ENCODE measurements around the gene RHOT1. TPM values are rescaled to one million over a fixed set of nuclear protein-coding genes. Genes with fewer than 3 reads are reported as not detected.
A peak's percentile ranks its signal among the peaks of the same experiment; 100 is the strongest.
"Not testable (repeated sequence)": the region's sequence is repeated elsewhere in the genome, so short reads cannot be mapped to it uniquely, and the experiment has no call there.

The RHOT1 gene
- 32.5 and 114 TPM in 2 replicates for total RNA-seq (2014; rRNA removed; shearing (Covaris generic); ENCODE audit: low replicate concordance)

- Histone ChIP-seq H3K36me3 (peaks cover 8% of the 10 kb centered on the region), H3K27me3 (no peaks in the 10 kb centered on the region), H3K4me3 (peak within 1 kb of the TSS; percentile 95), H3K9me3 (no peaks in the 10 kb centered on the region)
- DNase-seq, result peak; percentile 89
These were observed at the start of gene RHOT1 for GRCh38 chr17:32142038-32142856. RHOT1 (plus strand) TSS chr17:32142502; CDS start chr17:32142693, 191 bp downstream.

GRCh38 chr17:32099686-32100085 is 42.6 kb upstream of the RHOT1 start:
- Histone ChIP-seq H3K4me3 (no peak overlapping the region), H3K36me3 (no peaks in the 10 kb centered on the region), H3K27me3 (peaks cover 2% of the 10 kb centered on the region; the same call in 1 of the 2 replicates), H3K9me3 (no peaks in the 10 kb centered on the region)
- no peak for DNase-seq

- not testable (repeated sequence) for H3K9me3 ChIP-seq
These were observed 42.0 kb upstream of the RHOT1 start for GRCh38 chr17:32100323-32100722.

GRCh38 chr17:32100971-32101631 is 41.2 kb upstream of the RHOT1 start:
- no peak overlapping the region for H3K4me3 ChIP-seq
- DNase-seq, result no peak
- H3K36me3 ChIP-seq, result no peaks in the 10 kb centered on the region
- peaks cover 2% of the 10 kb centered on the region; the same call in 1 of the 2 replicates for H3K27me3 ChIP-seq
- H3K9me3 ChIP-seq, result no peaks in the 10 kb centered on the region

More at GRCh38 chr17:32100323-32100722, 42.0 kb upstream of the RHOT1 start:
- not testable (repeated sequence) for H3K27me3 ChIP-seq, H3K36me3 ChIP-seq, H3K4me3 ChIP-seq, DNase-seq

- Histone ChIP-seq H3K36me3 (no peaks in the 10 kb centered on the region), H3K27me3 (no peaks in the 10 kb centered on the region), H3K4me3 (no peak overlapping the region), H3K9me3 (no peaks in the 10 kb centered on the region)
- DNase-seq, result no peak
These were observed 40.1 kb upstream of the RHOT1 start for GRCh38 chr17:32102172-32102571.

GRCh38 chr17:32102646-32103186 is 39.6 kb upstream of the RHOT1 start:
- no peaks in the 10 kb centered on the region for H3K36me3 ChIP-seq
- no peak overlapping the region for H3K4me3 ChIP-seq
- H3K9me3 ChIP-seq, result no peaks in the 10 kb centered on the region
- H3K27me3 ChIP-seq, result no peaks in the 10 kb centered on the region
- no peak for DNase-seq

DNA sequence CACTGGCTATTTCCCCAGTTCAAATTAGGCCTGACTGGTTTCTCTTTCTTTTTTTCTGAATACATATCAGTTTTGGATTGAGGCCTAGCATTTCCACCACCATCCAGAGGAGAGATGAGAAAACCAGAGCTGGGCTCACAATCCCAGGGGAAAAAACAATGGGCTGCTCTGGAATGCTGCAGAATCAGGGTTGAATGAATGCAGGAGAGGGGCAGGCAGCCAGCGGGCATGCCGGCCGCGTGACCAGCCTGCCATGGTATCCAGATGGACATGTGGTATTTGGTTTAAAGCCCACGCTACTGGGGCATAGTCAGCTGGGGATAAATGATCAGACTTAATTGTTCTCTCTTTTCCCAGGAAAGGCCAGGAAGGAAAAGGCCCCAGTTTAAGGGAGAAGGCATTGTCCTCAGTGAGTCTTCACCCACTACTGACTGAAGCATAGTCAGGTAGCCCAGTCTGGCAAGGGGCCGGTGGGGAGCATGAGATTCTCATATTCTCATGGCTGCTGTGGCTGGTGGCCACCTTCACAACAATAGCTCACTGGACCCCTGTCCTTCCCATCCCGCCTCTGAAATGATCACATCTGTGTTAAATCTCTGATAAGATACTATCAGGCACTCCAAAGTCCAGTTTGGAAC is 38.7 kb upstream of the RHOT1 start:
- no peak for DNase-seq
- no peaks in the 10 kb centered on the region for H3K36me3 ChIP-seq
- H3K9me3 ChIP-seq, result no peaks in the 10 kb centered on the region
- no peak overlapping the region for H3K4me3 ChIP-seq
- no peaks in the 10 kb centered on the region for H3K27me3 ChIP-seq

- H3K27me3 ChIP-seq, result no peaks in the 10 kb centered on the region
These were observed 38.1 kb upstream of the RHOT1 start for GRCh38 chr17:32104158-32104557.

GRCh38 chr17:32106471-32106981 is 35.8 kb upstream of the RHOT1 start:
- not testable (repeated sequence) for H3K9me3 ChIP-seq, H3K36me3 ChIP-seq, DNase-seq, H3K27me3 ChIP-seq, H3K4me3 ChIP-seq

More at GRCh38 chr17:32104158-32104557, 38.1 kb upstream of the RHOT1 start:
- H3K36me3 ChIP-seq, result no peaks in the 10 kb centered on the region
- no peak for DNase-seq
- no peaks in the 10 kb centered on the region for H3K9me3 ChIP-seq
- H3K4me3 ChIP-seq, result no peak overlapping the region

DNA sequence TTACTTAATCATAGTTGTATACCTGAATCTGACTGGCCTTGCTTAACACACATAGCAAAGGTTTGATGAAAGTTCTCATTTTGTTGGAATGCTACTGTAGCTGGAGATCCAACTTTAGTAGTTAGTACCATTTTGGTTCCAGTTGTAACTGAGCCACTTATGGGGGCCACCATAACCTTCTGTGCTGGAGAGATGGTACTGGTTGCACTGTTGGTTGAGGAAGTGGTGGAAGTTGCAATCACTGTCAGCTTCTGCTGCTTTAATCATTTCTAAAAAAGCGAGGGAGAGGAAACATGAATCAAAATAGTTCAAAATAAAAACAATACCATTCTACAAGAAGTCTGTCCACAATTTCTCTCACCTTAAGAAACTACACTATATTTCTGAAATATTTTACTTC is 35.1 kb upstream of the RHOT1 start:
- not testable (repeated sequence) for H3K9me3 ChIP-seq, H3K27me3 ChIP-seq, H3K36me3 ChIP-seq, DNase-seq, H3K4me3 ChIP-seq

- no peak overlapping the region for H3K4me3 ChIP-seq
- no peaks in the 10 kb centered on the region for H3K9me3 ChIP-seq
- no peaks in the 10 kb centered on the region for H3K36me3 ChIP-seq
- H3K27me3 ChIP-seq, result no peaks in the 10 kb centered on the region
- DNase-seq, result no peak
These were observed 31.7 kb upstream of the RHOT1 start for GRCh38 chr17:32110596-32110995.

- no peaks in the 10 kb centered on the region for H3K27me3 ChIP-seq
- no peaks in the 10 kb centered on the region for H3K9me3 ChIP-seq
- no peak overlapping the region for H3K4me3 ChIP-seq
- H3K36me3 ChIP-seq, result no peaks in the 10 kb centered on the region
- peak; percentile 68 for DNase-seq
These were observed 31.0 kb upstream of the RHOT1 start for GRCh38 chr17:32111141-32111771.

DNA sequence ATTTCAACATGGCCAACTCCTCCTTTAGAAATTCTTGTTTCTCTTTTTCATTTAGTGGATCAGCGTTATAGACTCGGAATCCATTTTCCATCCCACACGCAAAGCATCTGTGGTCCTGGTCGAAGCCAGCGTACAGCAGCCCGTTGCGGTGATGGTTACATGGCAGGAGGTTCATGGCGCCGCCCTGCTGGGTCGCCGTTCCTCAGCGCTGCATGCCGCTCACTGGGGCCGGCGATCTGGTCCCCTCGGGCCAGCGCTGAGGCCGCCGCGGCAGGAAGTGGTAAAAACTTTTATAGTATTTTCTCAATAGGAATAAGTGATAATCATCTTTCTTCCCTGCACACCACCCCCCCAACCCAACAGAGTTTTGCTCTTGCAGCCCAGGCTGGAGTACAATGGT is 29.9 kb upstream of the RHOT1 start:
- Histone ChIP-seq H3K4me3 (no peak overlapping the region), H3K9me3 (no peaks in the 10 kb centered on the region), H3K36me3 (no peaks in the 10 kb centered on the region), H3K27me3 (no peaks in the 10 kb centered on the region)
- no peak for DNase-seq

- DNase-seq, result no peak
- no peak overlapping the region for H3K4me3 ChIP-seq
- H3K27me3 ChIP-seq, result no peaks in the 10 kb centered on the region
- H3K9me3 ChIP-seq, result no peaks in the 10 kb centered on the region
- H3K36me3 ChIP-seq, result no peaks in the 10 kb centered on the region
These were observed 27.8 kb upstream of the RHOT1 start for GRCh38 chr17:32114536-32114935.

DNA sequence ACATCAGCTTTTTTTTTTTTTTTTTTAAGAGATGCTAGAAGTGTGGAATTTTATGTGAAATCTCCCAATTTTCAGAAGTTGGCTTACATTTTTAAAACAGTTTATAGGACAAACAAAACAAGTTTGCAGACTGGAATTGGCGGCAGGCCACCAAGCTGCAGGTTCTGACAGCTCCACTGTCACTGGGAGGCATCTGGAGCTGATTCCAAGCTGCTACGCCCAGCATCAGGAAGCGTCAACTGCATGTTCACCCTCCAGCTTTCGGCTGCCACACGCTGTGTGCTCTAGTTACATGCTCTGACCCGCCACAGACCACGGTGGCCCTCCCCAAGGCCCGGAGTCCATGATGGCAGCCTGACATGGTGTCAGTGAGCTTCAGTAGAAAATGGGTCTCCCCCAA is 26.8 kb upstream of the RHOT1 start:
- H3K27me3 ChIP-seq, H3K36me3 ChIP-seq, H3K4me3 ChIP-seq, DNase-seq, H3K9me3 ChIP-seq: not testable (repeated sequence)

DNA sequence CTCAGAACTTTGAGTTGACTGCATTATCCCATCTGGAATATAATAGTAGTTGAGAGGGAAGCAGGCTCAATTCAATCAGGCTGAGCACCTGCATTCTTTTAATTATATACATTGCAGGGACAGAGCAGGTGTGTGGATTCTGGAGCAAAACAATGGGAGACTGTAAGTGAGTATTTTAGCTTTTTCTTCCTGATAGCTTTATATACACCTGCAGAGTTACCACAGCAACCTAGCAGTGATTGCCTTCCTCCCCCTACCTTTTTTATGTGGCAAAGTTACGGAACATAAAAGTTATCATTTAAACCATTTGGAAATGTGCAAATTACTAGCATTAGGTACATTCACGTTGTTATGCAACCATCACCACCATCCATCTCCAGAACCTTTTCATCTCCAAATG is 25.4 kb upstream of the RHOT1 start:
- Histone ChIP-seq H3K9me3 (no peaks in the 10 kb centered on the region), H3K4me3 (no peak overlapping the region), H3K36me3 (no peaks in the 10 kb centered on the region), H3K27me3 (no peaks in the 10 kb centered on the region)
- no peak for DNase-seq
